ENCODE results near the gene IDUA.

DNA sequence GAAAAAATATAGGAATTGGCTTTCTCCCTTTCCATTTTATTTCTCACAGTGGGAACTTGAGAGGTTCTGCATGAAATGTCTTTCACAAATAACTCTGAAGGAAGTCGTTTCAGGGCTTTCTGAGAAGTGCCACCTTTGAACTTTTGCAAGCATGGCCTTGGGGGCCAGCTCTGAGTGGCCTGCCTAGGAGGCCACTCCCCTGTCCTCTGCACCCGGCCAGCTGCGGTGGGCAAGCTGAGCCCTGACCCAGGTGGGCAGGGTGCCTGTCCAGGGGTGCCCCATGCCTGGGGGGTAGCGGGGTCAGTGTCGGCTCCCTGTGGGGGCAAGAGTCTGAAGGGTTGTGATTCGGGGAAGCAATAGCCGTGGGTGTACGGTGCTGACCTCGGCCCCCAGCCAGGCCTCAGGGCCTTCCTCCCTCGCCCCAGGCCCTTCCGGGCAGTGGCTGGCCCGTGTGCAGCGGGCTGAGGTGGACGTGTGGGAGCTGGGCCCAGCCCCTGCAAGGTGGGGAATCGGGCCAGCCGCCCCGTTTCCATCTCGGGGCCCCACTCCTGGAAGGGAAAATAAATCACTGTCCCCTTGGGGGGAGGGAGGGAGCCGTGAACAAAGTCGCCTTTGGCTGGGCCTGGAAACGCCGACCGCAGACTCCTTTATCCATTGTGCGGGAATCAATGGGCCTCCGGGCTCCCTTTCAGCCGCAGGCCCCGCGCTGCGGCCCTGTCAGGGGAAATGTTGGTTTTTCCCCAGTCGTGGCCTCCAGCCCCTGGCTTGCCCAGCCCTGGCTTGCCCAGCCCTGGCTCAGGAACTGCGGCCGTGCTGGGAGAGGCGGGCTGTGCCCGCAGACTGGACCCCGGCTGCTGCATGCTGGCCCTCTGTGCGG, 27.7 kb downstream of the IDUA start:
- TF ChIP-seq, protein P1, sequence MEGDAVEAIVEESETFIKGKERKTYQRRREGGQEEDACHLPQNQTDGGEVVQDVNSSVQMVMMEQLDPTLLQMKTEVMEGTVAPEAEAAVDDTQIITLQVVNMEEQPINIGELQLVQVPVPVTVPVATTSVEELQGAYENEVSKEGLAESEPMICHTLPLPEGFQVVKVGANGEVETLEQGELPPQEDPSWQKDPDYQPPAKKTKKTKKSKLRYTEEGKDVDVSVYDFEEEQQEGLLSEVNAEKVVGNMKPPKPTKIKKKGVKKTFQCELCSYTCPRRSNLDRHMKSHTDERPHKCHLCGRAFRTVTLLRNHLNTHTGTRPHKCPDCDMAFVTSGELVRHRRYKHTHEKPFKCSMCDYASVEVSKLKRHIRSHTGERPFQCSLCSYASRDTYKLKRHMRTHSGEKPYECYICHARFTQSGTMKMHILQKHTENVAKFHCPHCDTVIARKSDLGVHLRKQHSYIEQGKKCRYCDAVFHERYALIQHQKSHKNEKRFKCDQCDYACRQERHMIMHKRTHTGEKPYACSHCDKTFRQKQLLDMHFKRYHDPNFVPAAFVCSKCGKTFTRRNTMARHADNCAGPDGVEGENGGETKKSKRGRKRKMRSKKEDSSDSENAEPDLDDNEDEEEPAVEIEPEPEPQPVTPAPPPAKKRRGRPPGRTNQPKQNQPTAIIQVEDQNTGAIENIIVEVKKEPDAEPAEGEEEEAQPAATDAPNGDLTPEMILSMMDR (IDR thresholded peaks at IDR 0.05; ENCODE audit: low read length): no peak
- no peak for TF ChIP-seq EZH2 (optimal IDR thresholded peaks at IDR 0.05; ENCODE audit: low read depth, low read length)
